Right hindlimb (tissue), 1 donor: Measurements from ENCODE around the gene PRDX3.
"Not testable (repeated sequence)": the region's sequence is repeated elsewhere in the genome, so short reads cannot be mapped to it uniquely, and the experiment has no call there.

Source experiments
- DNase-seq: peaks from one replicate; pipeline ENCODE4 v3.0.0-alpha.2; 2018

Gene PRDX3

GRCh38 chr10:119161680-119162451, 16.7 kb downstream of the PRDX3 start:
- DNase-seq: no peak

GRCh38 chr10:119159332-119159731, 19.3 kb downstream of the PRDX3 start:
- DNase-seq: no peak

GRCh38 chr10:119153661-119154060, 25.0 kb downstream of the PRDX3 start:
- DNase-seq: no peak

- no peak for DNase-seq
Measured at GRCh38 chr10:119153041-119153440, 25.6 kb downstream of the PRDX3 start.

- DNase-seq: not testable (repeated sequence)
Measured at GRCh38 chr10:119151601-119152000, 27.0 kb downstream of the PRDX3 start.

GRCh38 chr10:119149729-119150128, 28.9 kb downstream of the PRDX3 start:
- no peak for DNase-seq

- no peak for DNase-seq
Measured at GRCh38 chr10:119149157-119149556, 29.5 kb downstream of the PRDX3 start.

GRCh38 chr10:119143657-119144056, 35.0 kb downstream of the PRDX3 start:
- DNase-seq: no peak

- no peak for DNase-seq
Measured at GRCh38 chr10:119140603-119141245, 37.9 kb downstream of the PRDX3 start.

- DNase-seq: peak; percentile 34
Measured at GRCh38 chr10:119139464-119140067, 39.0 kb downstream of the PRDX3 start.

- no peak for DNase-seq
Measured at GRCh38 chr10:119138346-119139306, 40.0 kb downstream of the PRDX3 start.

GRCh38 chr10:119137878-119138277, 40.7 kb downstream of the PRDX3 start:
- not testable (repeated sequence) for DNase-seq

GRCh38 chr10:119136084-119136483, 42.5 kb downstream of the PRDX3 start:
- DNase-seq: no peak

- DNase-seq: no peak
Measured at GRCh38 chr10:119135513-119135881, 43.1 kb downstream of the PRDX3 start.

GRCh38 chr10:119133949-119134348, 44.7 kb downstream of the PRDX3 start:
- DNase-seq: no peak

- no peak for DNase-seq
Measured at GRCh38 chr10:119132521-119133345, 45.9 kb downstream of the PRDX3 start.

GRCh38 chr10:119131512-119132240, 46.9 kb downstream of the PRDX3 start:
- no peak for DNase-seq

- DNase-seq: no peak
Measured at GRCh38 chr10:119129721-119130120, 48.9 kb downstream of the PRDX3 start.

- DNase-seq: no peak
Measured at GRCh38 chr10:119125942-119126341, 52.7 kb downstream of the PRDX3 start.

- no peak for DNase-seq
Measured at GRCh38 chr10:119120875-119121274, 57.7 kb downstream of the PRDX3 start.

GRCh38 chr10:119120413-119120867, 58.2 kb downstream of the PRDX3 start:
- no peak for DNase-seq
